Hindlimb muscle (tissue), 1 donor: Measurements from ENCODE around the gene HAS3. TPM values are rescaled to one million over a fixed set of nuclear protein-coding genes. Genes with fewer than 3 reads are reported as not detected.
A peak's percentile ranks its signal among the peaks of the same experiment; 100 is the strongest.
"Not testable (repeated sequence)": the region's sequence is repeated elsewhere in the genome, so short reads cannot be mapped to it uniquely, and the experiment has no call there.

Experiments
- DNase-seq: peaks from one replicate; pipeline ENCODE4 v3.0.0-alpha.2; 2013
- polyA plus RNA-seq: library from polyadenylated mRNA; unstranded; fragments of 120-200 nt; gene quantifications from one replicate; pipeline ENCODE4 v1.2.1, GENCODE V29; 2013; ENCODE audit not compliant: insufficient read length

HAS3 gene
- polyA plus RNA-seq, 1 donor, result 2.6 TPM

GRCh38 chr16:69118468-69118867, 13.0 kb downstream of the HAS3 start:
- DNase-seq, result no peak

GRCh38 chr16:69118994-69119393, 13.5 kb downstream of the HAS3 start:
- DNase-seq, result no peak

- DNase-seq, result no peak
Measured at GRCh38 chr16:69119536-69119935, 14.1 kb downstream of the HAS3 start.

- no peak for DNase-seq
Measured at GRCh38 chr16:69120096-69120664, 14.7 kb downstream of the HAS3 start.

GRCh38 chr16:69123910-69124309, 18.5 kb downstream of the HAS3 start:
- DNase-seq, result no peak

GRCh38 chr16:69124406-69124805, 19.0 kb downstream of the HAS3 start:
- DNase-seq, result not testable (repeated sequence)

GRCh38 chr16:69124961-69125360, 19.5 kb downstream of the HAS3 start:
- DNase-seq, result not testable (repeated sequence)

- no peak for DNase-seq
Measured at GRCh38 chr16:69126221-69126620, 20.8 kb downstream of the HAS3 start.

GRCh38 chr16:69126801-69127200, 21.3 kb downstream of the HAS3 start:
- DNase-seq, result not testable (repeated sequence)

GRCh38 chr16:69127966-69128510, 22.6 kb downstream of the HAS3 start:
- no peak for DNase-seq

- no peak for DNase-seq
Measured at GRCh38 chr16:69130461-69130860, 25.0 kb downstream of the HAS3 start.

GRCh38 chr16:69131167-69131838, 25.9 kb downstream of the HAS3 start:
- DNase-seq, result peak; percentile 47

- peak; percentile 85 for DNase-seq
Measured at GRCh38 chr16:69131839-69132423, 26.5 kb downstream of the HAS3 start.

GRCh38 chr16:69132424-69133252, 27.2 kb downstream of the HAS3 start, which contains the start of the genes CHTF8 and UTP4:
CHTF8 (minus strand) TSS chr16:69132588; CDS start chr16:69121458, 11,130 bp downstream.
UTP4 (plus strand) TSS chr16:69132649; CDS start chr16:69133460, 811 bp downstream.
- DNase-seq, result peak; percentile 89

- no peak for DNase-seq
Measured at GRCh38 chr16:69133373-69133954, 28.0 kb downstream of the HAS3 start.

- DNase-seq, result no peak
Measured at GRCh38 chr16:69138608-69139007, 33.2 kb downstream of the HAS3 start.

- DNase-seq, result not testable (repeated sequence)
Measured at GRCh38 chr16:69139464-69139863, 34.0 kb downstream of the HAS3 start.

- DNase-seq, result no peak
Measured at GRCh38 chr16:69141014-69141413, 35.6 kb downstream of the HAS3 start.

GRCh38 chr16:69141936-69142335, 36.5 kb downstream of the HAS3 start:
- no peak for DNase-seq

- no peak for DNase-seq
Measured at GRCh38 chr16:69143116-69143515, 37.7 kb downstream of the HAS3 start.

GRCh38 chr16:69145658-69146057, 40.2 kb downstream of the HAS3 start:
- no peak for DNase-seq

GRCh38 chr16:69149621-69150020, 44.2 kb downstream of the HAS3 start:
- DNase-seq, result not testable (repeated sequence)
